ENCODE measurements around the gene OPA1. TPM values are rescaled to one million over a fixed set of nuclear protein-coding genes. Genes with fewer than 3 reads are reported as not detected.

OPA1 gene
- total and polyA plus RNA-seq, 2 of the 13 experiments (the other 11 are each of a cell fraction or from before 2014, with no cell fraction given), result 26.7 to 78.5 TPM

DNA sequence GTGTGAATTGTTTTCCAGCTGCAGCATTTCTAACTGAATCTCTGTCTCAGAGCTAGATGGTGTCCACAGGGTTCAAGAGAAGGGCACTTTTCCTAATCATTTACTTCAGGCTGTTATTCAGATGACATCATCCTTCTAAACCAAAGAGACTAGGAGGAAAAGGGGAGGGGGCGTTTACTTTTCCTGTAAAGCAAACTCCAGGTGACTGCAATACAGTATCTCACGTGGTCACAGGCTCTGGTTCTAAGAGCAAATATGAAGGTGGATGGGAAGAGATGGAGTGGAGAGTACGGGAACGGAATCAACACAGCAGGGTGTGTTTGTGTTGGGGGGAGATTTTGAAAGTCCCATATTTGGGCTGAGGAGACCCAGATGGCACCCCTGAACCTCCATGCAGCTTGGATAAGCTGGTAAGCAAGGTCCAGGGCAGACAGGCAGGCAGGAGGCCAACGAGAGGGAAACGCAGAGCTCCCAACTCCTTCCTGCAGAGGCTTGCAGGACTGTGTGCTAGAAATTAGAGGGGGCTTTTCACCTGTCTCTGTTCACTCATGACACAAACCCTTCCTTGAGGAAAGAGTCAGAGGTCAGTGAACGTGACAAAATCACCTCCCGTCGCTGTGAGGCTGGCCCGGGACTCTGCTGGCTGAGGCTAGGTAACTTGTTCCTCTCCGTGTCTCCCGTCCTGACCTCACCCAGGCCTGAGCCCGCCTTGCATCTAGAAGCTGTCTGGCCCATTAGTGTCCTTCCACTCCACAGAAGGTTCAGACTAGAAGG lies 151.2 kb downstream of the OPA1 start (continued):
- TF ChIP-seq ZSCAN31 (CRISPR knock-in tag; IDR thresholded peaks at IDR 0.05; ENCODE audit: low read depth) (no peak), ZBTB7A (CRISPR knock-in tag; IDR thresholded peaks at IDR 0.05) (no peak), FOXC1 (CRISPR knock-in tag; IDR thresholded peaks at IDR 0.05; ENCODE audit: borderline replicate concordance) (0 out of 2 replicates have a peak, but pooled peaks have one; percentile 26), TAF1 (CRISPR knock-in tag; IDR thresholded peaks at IDR 0.05) (peak; percentile 71), EZH2 (conservative IDR thresholded peaks at IDR 0.05; ENCODE audit: low read depth, low read length) (no peak), ZNF12 (CRISPR knock-in tag; IDR thresholded peaks at IDR 0.05) (peak; percentile 53; the same call in 1 of the 2 replicates), SP2 (CRISPR knock-in tag; IDR thresholded peaks at IDR 0.05) (no peak), MAFK (conservative IDR thresholded peaks at IDR 0.05 in 1 of 2, IDR thresholded peaks at IDR 0.05 in 1 of 2; ENCODE audit: low read length in 2 of 2) (no peak), MIXL1 (CRISPR knock-in tag; IDR thresholded peaks at IDR 0.05) (peak; percentile 77; the same call in 1 of the 2 replicates), KAT8 (CRISPR knock-in tag; IDR thresholded peaks at IDR 0.05) (peak; percentile 81), FOXJ3 (CRISPR knock-in tag; IDR thresholded peaks at IDR 0.05; ENCODE audit: borderline replicate concordance) (peak; percentile 90), ZNF260 (CRISPR knock-in tag; IDR thresholded peaks at IDR 0.05; ENCODE audit: borderline replicate concordance, low read depth) (no peak), ZNF256 (CRISPR knock-in tag; conservative IDR thresholded peaks at IDR 0.05) (peak; percentile 64; the same call in 1 of the 2 replicates), TSC22D2 (CRISPR knock-in tag; IDR thresholded peaks at IDR 0.05; ENCODE audit: borderline replicate concordance) (no peak), SAP130 (CRISPR knock-in tag; IDR thresholded peaks at IDR 0.05; ENCODE audit: low read depth) (peak; percentile 92)
- TF ChIP-seq, protein P1, sequence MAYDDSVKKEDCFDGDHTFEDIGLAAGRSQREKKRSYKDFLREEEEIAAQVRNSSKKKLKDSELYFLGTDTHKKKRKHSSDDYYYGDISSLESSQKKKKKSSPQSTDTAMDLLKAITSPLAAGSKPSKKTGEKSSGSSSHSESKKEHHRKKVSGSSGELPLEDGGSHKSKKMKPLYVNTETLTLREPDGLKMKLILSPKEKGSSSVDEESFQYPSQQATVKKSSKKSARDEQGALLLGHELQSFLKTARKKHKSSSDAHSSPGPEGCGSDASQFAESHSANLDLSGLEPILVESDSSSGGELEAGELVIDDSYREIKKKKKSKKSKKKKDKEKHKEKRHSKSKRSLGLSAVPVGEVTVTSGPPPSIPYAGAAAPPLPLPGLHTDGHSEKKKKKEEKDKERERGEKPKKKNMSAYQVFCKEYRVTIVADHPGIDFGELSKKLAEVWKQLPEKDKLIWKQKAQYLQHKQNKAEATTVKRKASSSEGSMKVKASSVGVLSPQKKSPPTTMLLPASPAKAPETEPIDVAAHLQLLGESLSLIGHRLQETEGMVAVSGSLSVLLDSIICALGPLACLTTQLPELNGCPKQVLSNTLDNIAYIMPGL (CRISPR knock-in tag; IDR thresholded peaks at IDR 0.05; ENCODE audit: borderline replicate concordance in 1 of 2, low read depth in 1 of 2), result peak; percentile 10 to 48; a peak in 2 of 4 replicates
- TF ChIP-seq, protein P2, sequence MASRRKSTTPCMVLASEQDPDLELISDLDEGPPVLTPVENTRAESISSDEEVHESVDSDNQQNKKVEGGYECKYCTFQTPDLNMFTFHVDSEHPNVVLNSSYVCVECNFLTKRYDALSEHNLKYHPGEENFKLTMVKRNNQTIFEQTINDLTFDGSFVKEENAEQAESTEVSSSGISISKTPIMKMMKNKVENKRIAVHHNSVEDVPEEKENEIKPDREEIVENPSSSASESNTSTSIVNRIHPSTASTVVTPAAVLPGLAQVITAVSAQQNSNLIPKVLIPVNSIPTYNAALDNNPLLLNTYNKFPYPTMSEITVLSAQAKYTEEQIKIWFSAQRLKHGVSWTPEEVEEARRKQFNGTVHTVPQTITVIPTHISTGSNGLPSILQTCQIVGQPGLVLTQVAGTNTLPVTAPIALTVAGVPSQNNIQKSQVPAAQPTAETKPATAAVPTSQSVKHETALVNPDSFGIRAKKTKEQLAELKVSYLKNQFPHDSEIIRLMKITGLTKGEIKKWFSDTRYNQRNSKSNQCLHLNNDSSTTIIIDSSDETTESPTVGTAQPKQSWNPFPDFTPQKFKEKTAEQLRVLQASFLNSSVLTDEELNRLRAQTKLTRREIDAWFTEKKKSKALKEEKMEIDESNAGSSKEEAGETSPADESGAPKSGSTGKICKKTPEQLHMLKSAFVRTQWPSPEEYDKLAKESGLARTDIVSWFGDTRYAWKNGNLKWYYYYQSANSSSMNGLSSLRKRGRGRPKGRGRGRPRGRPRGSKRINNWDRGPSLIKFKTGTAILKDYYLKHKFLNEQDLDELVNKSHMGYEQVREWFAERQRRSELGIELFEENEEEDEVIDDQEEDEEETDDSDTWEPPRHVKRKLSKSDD (CRISPR knock-in tag; IDR thresholded peaks at IDR 0.05; ENCODE audit: low read depth), result no peak; the same call in 1 of the 2 replicates
- TF ChIP-seq, protein P3, sequence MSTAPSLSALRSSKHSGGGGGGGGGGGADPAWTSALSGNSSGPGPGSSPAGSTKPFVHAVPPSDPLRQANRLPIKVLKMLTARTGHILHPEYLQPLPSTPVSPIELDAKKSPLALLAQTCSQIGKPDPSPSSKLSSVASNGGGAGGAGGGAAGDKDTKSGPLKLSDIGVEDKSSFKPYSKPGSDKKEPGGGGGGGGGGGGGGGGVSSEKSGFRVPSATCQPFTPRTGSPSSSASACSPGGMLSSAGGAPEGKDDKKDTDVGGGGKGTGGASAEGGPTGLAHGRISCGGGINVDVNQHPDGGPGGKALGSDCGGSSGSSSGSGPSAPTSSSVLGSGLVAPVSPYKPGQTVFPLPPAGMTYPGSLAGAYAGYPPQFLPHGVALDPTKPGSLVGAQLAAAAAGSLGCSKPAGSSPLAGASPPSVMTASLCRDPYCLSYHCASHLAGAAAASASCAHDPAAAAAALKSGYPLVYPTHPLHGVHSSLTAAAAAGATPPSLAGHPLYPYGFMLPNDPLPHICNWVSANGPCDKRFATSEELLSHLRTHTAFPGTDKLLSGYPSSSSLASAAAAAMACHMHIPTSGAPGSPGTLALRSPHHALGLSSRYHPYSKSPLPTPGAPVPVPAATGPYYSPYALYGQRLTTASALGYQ (CRISPR knock-in tag; IDR thresholded peaks at IDR 0.05), result peak; percentile 69; the same call in 1 of the 2 replicates
- TF ChIP-seq, protein P4, sequence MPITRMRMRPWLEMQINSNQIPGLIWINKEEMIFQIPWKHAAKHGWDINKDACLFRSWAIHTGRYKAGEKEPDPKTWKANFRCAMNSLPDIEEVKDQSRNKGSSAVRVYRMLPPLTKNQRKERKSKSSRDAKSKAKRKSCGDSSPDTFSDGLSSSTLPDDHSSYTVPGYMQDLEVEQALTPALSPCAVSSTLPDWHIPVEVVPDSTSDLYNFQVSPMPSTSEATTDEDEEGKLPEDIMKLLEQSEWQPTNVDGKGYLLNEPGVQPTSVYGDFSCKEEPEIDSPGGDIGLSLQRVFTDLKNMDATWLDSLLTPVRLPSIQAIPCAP (CRISPR knock-in tag; IDR thresholded peaks at IDR 0.05; ENCODE audit: low read depth), result peak; percentile 50; the same call in 1 of the 2 replicates
